ENCODE data around the gene PRPF40A.

- no peak for TF ChIP-seq RFX7 (CRISPR knock-in tag; IDR thresholded peaks at IDR 0.05)
- no peak for TF ChIP-seq CTCF (IDR thresholded peaks at IDR 0.05 in 2 of 3, conservative IDR thresholded peaks at IDR 0.05 in 1 of 3; ENCODE audit: insufficient read depth in 2 of 3, low read depth in 1 of 3, low read length in 3 of 3)
Observed at GRCh38 chr2:152763651-152764050, 46.4 kb upstream of the PRPF40A start.
